Measurements from ENCODE around the gene GPR107. TPM values are rescaled to one million over a fixed set of nuclear protein-coding genes. Genes with fewer than 3 reads are reported as not detected.
A peak's percentile ranks its signal among the peaks of the same experiment; 100 is the strongest.

The GPR107 gene
- polyA plus RNA-seq, 3 donors: 6.0 to 22.6 (median 6.0) TPM

- H3K4me1 Mint-ChIP-seq: peaks cover 51% of the 10 kb centered on the region
- H3K4me3 Mint-ChIP-seq: peak overlapping the region; percentile 92 to 96
- no peaks in the 10 kb centered on the region for H3K9me3 Mint-ChIP-seq
- no peak for TF ChIP-seq CTCF (IDR thresholded peaks at IDR 0.05)
- intact Hi-C loops (cut with micrococcal nuclease): loop anchor here (5.0 to 10.0 kb wide), 3 partner anchors 79 to 157 kb away; no protein-coding TSS in a partner anchor
- Histone ChIP-seq H3K4me1 (ENCODE audit: control insufficient read depth in 1 of 2, insufficient read depth in 2 of 2, low read length in 2 of 2) (peaks cover 57 to 68% of the 10 kb centered on the region in 2 donors), H3K27me3 (ENCODE audit: control insufficient read depth in 2 of 2, insufficient read depth in 2 of 2, low read length in 2 of 2) (no peaks in the 10 kb centered on the region), H3K4me3 (replicated peaks in 1 of 3; ENCODE audit: low read depth in 2 of 3, low read length in 3 of 3) (peak overlapping the region; percentile 62 to 97 (median 92)), H3K36me3 (replicated peaks in 1 of 2; ENCODE audit: control insufficient read depth in 1 of 2, insufficient read depth in 2 of 2, low read length in 2 of 2) (no peaks in the 10 kb centered on the region), H3K4me2 (replicated peaks; ENCODE audit: extremely low read depth, low read length, poor library complexity, severe bottlenecking) (peak overlapping the region; percentile 92), H3K9ac (ENCODE audit: insufficient read depth, low read length, poor library complexity, severe bottlenecking) (peak overlapping the region; percentile 97), H4K20me1 (ENCODE audit: insufficient read depth, low read length) (peaks cover 35% of the 10 kb centered on the region), H3K27ac (ENCODE audit: low read depth in 1 of 2, low read length in 2 of 2) (peak overlapping the region; percentile 85 to 90), H3K9me3 (replicated peaks in 1 of 2; ENCODE audit: control insufficient read depth in 1 of 2, insufficient read depth in 1 of 2, low read length in 2 of 2) (no peaks in the 10 kb centered on the region), H3K79me2 (ENCODE audit: insufficient read depth, low read length) (peaks cover 66% of the 10 kb centered on the region), H2AFZ (ENCODE audit: insufficient read depth, low read depth, low read length, poor library complexity, severe bottlenecking) (peak overlapping the region; percentile 93)
- WGBS (ENCODE audit: insufficient coverage): 31% methylated on average over 28 of the region's 37 CpGs
- no peaks in the 10 kb centered on the region for H3K27me3 Mint-ChIP-seq (ENCODE audit: low read depth in 3 of 3)
- H3K27ac Mint-ChIP-seq: peak overlapping the region; percentile 85 to 95 (median 92)
- H3K36me3 Mint-ChIP-seq: no peaks in the 10 kb centered on the region
- DNase-seq: no peak
These were observed 9.8 kb upstream of the GPR107 start for GRCh38 chr9:130043654-130044623.

GRCh38 chr9:130045725-130046450, 7.8 kb upstream of the GPR107 start:
- no peaks in the 10 kb centered on the region for H3K27me3 ChIP-seq (ENCODE audit: control insufficient read depth in 2 of 2, insufficient read depth in 2 of 2, low read length in 2 of 2)
- H3K79me2 ChIP-seq (ENCODE audit: insufficient read depth, low read length): peaks cover 57% of the 10 kb centered on the region
- Mint-ChIP-seq H3K36me3 (no peaks in the 10 kb centered on the region), H3K9me3 (no peaks in the 10 kb centered on the region), H3K4me3 (peak overlapping the region; percentile 43 to 86), H3K27ac (peak overlapping the region; percentile 85 to 97 (median 92)), H3K4me1 (peaks cover 35% of the 10 kb centered on the region), H3K27me3 (ENCODE audit: low read depth in 3 of 3) (no peaks in the 10 kb centered on the region)
- H3K36me3 ChIP-seq (replicated peaks in 1 of 2; ENCODE audit: control insufficient read depth in 1 of 2, insufficient read depth in 2 of 2, low read length in 2 of 2): no peaks in the 10 kb centered on the region
- H3K4me3 ChIP-seq (replicated peaks in 1 of 3; ENCODE audit: low read depth in 2 of 3, low read length in 3 of 3): peak overlapping the region; percentile 29 to 97 (median 37)
- WGBS (ENCODE audit: insufficient coverage): no CpG with 5 or more reads among the region's 4 CpGs
- H3K4me2 ChIP-seq (replicated peaks; ENCODE audit: extremely low read depth, low read length, poor library complexity, severe bottlenecking): peak overlapping the region; percentile 92
- no peak overlapping the region for H2AFZ ChIP-seq (ENCODE audit: insufficient read depth, low read depth, low read length, poor library complexity, severe bottlenecking)
- intact Hi-C loops (cut with micrococcal nuclease): loop anchor here in 1 of 2 donors (10.0 kb wide), 1 partner anchor 81 kb away; no protein-coding TSS in a partner anchor
- no peak for TF ChIP-seq CTCF (IDR thresholded peaks at IDR 0.05)
- H3K9ac ChIP-seq (ENCODE audit: insufficient read depth, low read length, poor library complexity, severe bottlenecking): peak overlapping the region; percentile 47
- peaks cover 15% of the 10 kb centered on the region for H4K20me1 ChIP-seq (ENCODE audit: insufficient read depth, low read length)
- H3K27ac ChIP-seq (ENCODE audit: low read depth in 1 of 2, low read length in 2 of 2): peak overlapping the region; percentile 51 to 92
- H3K9me3 ChIP-seq (replicated peaks in 1 of 2; ENCODE audit: control insufficient read depth in 1 of 2, insufficient read depth in 1 of 2, low read length in 2 of 2): no peaks in the 10 kb centered on the region
- peak; percentile 42 to 74 (median 68) for DNase-seq
- peaks cover 38 to 49% of the 10 kb centered on the region in 2 donors for H3K4me1 ChIP-seq (ENCODE audit: control insufficient read depth in 1 of 2, insufficient read depth in 2 of 2, low read length in 2 of 2)
